Endodermal cell (in vitro differentiated cells): Measurements from ENCODE around the gene FAHD2A. TPM values are rescaled to one million over a fixed set of nuclear protein-coding genes. Genes with fewer than 3 reads are reported as not detected.

Experiments used
- DNase-seq: peaks from one replicate; pipeline ENCODE4 v3.0.0-alpha.2; 2017
- H3K27ac ChIP-seq: 2 replicates; pipeline ENCODE4 v1.5.1; 2013; ENCODE audit warnings: mild to moderate bottlenecking, low read depth, low read length, moderate library complexity
- H3K27me3 ChIP-seq: 2 replicates; pipeline ENCODE4 v1.6.1; 2013; ENCODE audit warnings: mild to moderate bottlenecking, low read length, moderate library complexity; ENCODE audit not compliant: insufficient read depth, control insufficient read depth, poor library complexity, severe bottlenecking
- H3K36me3 ChIP-seq: 2 replicates; pipeline ENCODE4 v1.7.0; 2013; ENCODE audit warnings: mild to moderate bottlenecking, low read length, moderate library complexity; ENCODE audit not compliant: control insufficient read depth, insufficient read depth
- H3K4me1 ChIP-seq: one replicate; pipeline ENCODE4 v1.7.0; 2013; ENCODE audit warnings: low read length; ENCODE audit not compliant: control insufficient read depth, insufficient read depth
- H3K4me3 ChIP-seq: 2 replicates; pipeline ENCODE4 v1.5.1; 2013; ENCODE audit warnings: mild to moderate bottlenecking, low read length, moderate library complexity
- H3K9ac ChIP-seq: 2 replicates; pipeline ENCODE4 v1.6.1; 2013; ENCODE audit warnings: mild to moderate bottlenecking, low read length, moderate library complexity; ENCODE audit not compliant: poor library complexity, severe bottlenecking; ENCODE audit errors: extremely low read depth
- H3K9me3 ChIP-seq: 2 replicates; pipeline ENCODE4 v1.6.1; 2013; ENCODE audit warnings: mild to moderate bottlenecking, low read length, moderate library complexity; ENCODE audit not compliant: control insufficient read depth
- H3K27ac Mint-ChIP-seq: 2 replicates; pipeline ENCODE4 v1.8.0; 2020; ENCODE audit warnings: mixed read lengths
- H3K27me3 Mint-ChIP-seq: 2 replicates; pipeline ENCODE4 v1.8.0; 2021; ENCODE audit warnings: mild to moderate bottlenecking, mixed read lengths; ENCODE audit not compliant: insufficient read depth
- H3K36me3 Mint-ChIP-seq: 2 replicates; pipeline ENCODE4 v1.8.0; 2020; ENCODE audit warnings: low read depth, mixed read lengths
- H3K4me1 Mint-ChIP-seq: 2 replicates; pipeline ENCODE4 v1.8.0; 2020; ENCODE audit warnings: mixed read lengths
- H3K4me3 Mint-ChIP-seq: 2 replicates; pipeline ENCODE4 v1.8.0; 2020; ENCODE audit warnings: mild to moderate bottlenecking, moderate library complexity, mixed read lengths
- H3K9me3 Mint-ChIP-seq: 2 replicates; pipeline ENCODE4 v1.8.0; 2020; ENCODE audit warnings: mild to moderate bottlenecking, mixed read lengths
- CTCF ChIP-seq: fragments of 200-600 bp; sonication (generic); conservative IDR thresholded peaks from 2 replicates; pipeline ENCODE4 v1.5.0; 2021; ENCODE audit warnings: antibody characterized with exemption, mild to moderate bottlenecking
- WGBS, 2 experiments: methylation state at CpG; one replicate each; pipeline versions ENCODE4 v1.1.5 to v1.1.7; 2013; ENCODE audit warnings: missing lambda C conversion rate in 2 of 2, mixed read lengths in 1 of 2; ENCODE audit not compliant: insufficient coverage in 1 of 2, insufficient read length in 1 of 2; 5-methylcytosine and 5-hydroxymethylcytosine counted together
- total RNA-seq, 2 donors: library from RNA; stranded (reverse); fragmentation: NEBNext Ultra II Directional in 1 of 2; extraction: Animal tissue kit (Norgen Biotek cat#: 25700) in 1 of 2; gene quantifications; 2 replicates in 1 of 2; 3 replicates in 1 of 2; pipeline ENCODE4 v1.2.1, GENCODE V29; 2021

Gene FAHD2A
- total RNA-seq, 2 donors from 2014 or later: 45.2 to 49.4 TPM

GRCh38 chr2:95375532-95376150, 26.9 kb upstream of the FAHD2A start:
- Mint-ChIP-seq H3K27me3 (no peaks in the 10 kb centered on the region), H3K9me3 (no peaks in the 10 kb centered on the region), H3K4me3 (no peak overlapping the region), H3K36me3 (no peaks in the 10 kb centered on the region), H3K27ac (no peak overlapping the region), H3K4me1 (no peaks in the 10 kb centered on the region)
- H3K4me3 ChIP-seq: no peak overlapping the region
- no peaks in the 10 kb centered on the region for H3K4me1 ChIP-seq
- no peak for TF ChIP-seq CTCF
- H3K27ac ChIP-seq: no peak overlapping the region
- DNase-seq: peak; percentile 33
- H3K27me3 ChIP-seq: no peaks in the 10 kb centered on the region
- no peaks in the 10 kb centered on the region for H3K9me3 ChIP-seq
- H3K9ac ChIP-seq: no peak overlapping the region
- 92 to 94% methylated on average over 14 to 21 of the region's 21 CpGs for WGBS, 2 experiments
- no peaks in the 10 kb centered on the region for H3K36me3 ChIP-seq

- H3K27ac Mint-ChIP-seq: no peak overlapping the region
These were observed 25.9 kb upstream of the FAHD2A start for GRCh38 chr2:95376311-95377215.

More at GRCh38 chr2:95376311-95377215, 25.9 kb upstream of the FAHD2A start:
- Mint-ChIP-seq H3K27me3 (peaks cover 4% of the 10 kb centered on the region), H3K36me3 (no peaks in the 10 kb centered on the region), H3K9me3 (no peaks in the 10 kb centered on the region), H3K4me1 (no peaks in the 10 kb centered on the region), H3K4me3 (no peak overlapping the region)
- no peak overlapping the region for H3K4me3 ChIP-seq
- no peaks in the 10 kb centered on the region for H3K4me1 ChIP-seq
- H3K27ac ChIP-seq: no peak overlapping the region
- WGBS, 2 experiments: 88% methylated on average over 12 to 22 of the region's 22 CpGs
- H3K9me3 ChIP-seq: no peaks in the 10 kb centered on the region
- no peaks in the 10 kb centered on the region for H3K27me3 ChIP-seq
- TF ChIP-seq CTCF: no peak
- no peak overlapping the region for H3K9ac ChIP-seq
- peak; percentile 37 for DNase-seq
- no peaks in the 10 kb centered on the region for H3K36me3 ChIP-seq
